Activated CD4-positive, alpha-beta memory T cell treated with anti-CD3 and anti-CD28 coated beads for 36 hours (primary cell): ENCODE data around the gene DNAJB1. TPM values are rescaled to one million over a fixed set of nuclear protein-coding genes. Genes with fewer than 3 reads are reported as not detected.
A peak's percentile ranks its signal among the peaks of the same experiment; 100 is the strongest.
"Not testable (repeated sequence)": the region's sequence is repeated elsewhere in the genome, so short reads cannot be mapped to it uniquely, and the experiment has no call there.

Experiments used
- CTCF ChIA-PET: fragments of 350-600 bp; sonication (Branson Sonifier 250); formaldehyde crosslinking; loops from one replicate; lab custom pipeline; 2021; ENCODE audit warnings: antibody characterized with exemption, inconsistent platforms; lab: Charles Lee
- POLR2A ChIA-PET: fragments of 350-600 bp; sonication (Branson Sonifier 250); formaldehyde crosslinking; loops from one replicate; lab custom pipeline; 2021; ENCODE audit warnings: antibody characterized with exemption; lab: Charles Lee
- DNase-seq: peaks from one replicate; pipeline ENCODE4 v3.0.0-alpha.2; 2020
- H3K27ac Mint-ChIP-seq: one replicate; pipeline ENCODE4 v1.8.0; 2021; ENCODE audit warnings: mixed read lengths
- H3K27me3 Mint-ChIP-seq: one replicate; pipeline ENCODE4 v1.8.0; 2021; ENCODE audit warnings: mixed read lengths
- H3K36me3 Mint-ChIP-seq: one replicate; pipeline ENCODE4 v1.8.0; 2021; ENCODE audit warnings: mixed read lengths
- H3K4me1 Mint-ChIP-seq: one replicate; pipeline ENCODE4 v1.8.0; 2021; ENCODE audit warnings: low read depth, mixed read lengths
- H3K4me3 Mint-ChIP-seq: one replicate; pipeline ENCODE4 v1.8.0; 2021; ENCODE audit warnings: mild to moderate bottlenecking, mixed read lengths
- H3K9me3 Mint-ChIP-seq: one replicate; pipeline ENCODE4 v1.8.0; 2021; ENCODE audit warnings: mixed read lengths
- intact Hi-C: fragments of 100-400 bp; cut with micrococcal nuclease; formaldehyde crosslinking; loops from one replicate; pipeline ENCODE4 v1.15.1; 2023
- total RNA-seq, 2 experiments: library from RNA; stranded (reverse); gene quantifications; one replicate each; pipeline ENCODE4 v1.2.3, GENCODE V29; 2021

Gene DNAJB1
- total RNA-seq, 2 experiments from 2014 or later, result 71.2 to 76.5 TPM

DNA sequence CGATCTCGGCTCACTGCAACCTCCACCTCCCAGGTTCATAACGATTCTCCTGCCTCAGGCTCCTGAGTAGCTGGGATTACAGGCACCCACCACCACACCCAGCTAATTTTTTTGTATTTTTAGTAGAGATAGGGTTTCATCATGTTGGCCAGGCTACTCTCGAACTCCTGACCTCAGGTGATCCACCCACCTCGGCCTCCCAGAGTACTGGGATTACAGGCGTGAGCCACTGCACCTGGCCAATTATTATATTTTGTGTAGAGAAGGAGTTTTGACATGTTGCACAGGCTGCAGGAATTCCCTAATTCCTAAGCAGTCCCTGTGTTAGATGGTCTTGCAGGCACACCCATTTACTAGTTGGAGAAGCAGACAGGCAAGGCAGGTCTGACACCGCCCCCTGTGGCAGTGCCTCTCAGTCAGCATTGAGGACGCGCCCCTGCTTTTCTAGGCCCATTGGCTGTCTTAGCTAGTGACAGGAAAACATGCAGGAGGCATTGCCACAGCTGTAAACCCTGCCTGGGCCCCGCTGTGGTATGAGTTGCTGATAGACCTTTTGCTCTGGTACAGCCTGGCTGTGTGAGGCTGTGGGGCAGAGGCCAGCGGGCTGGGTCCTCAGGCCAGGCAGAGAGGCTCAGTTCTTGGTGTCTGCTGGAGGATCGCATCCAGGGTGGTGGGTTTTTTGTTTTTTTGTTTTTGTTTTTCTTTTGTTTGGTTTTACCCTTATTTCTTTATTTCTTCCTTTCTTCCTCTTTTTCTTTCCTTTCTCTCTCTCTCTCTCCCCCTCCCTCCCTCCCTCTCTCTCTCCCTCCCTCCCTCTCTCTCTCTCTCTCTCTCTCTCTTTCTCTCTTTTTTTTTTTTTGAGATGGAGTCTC lies 33.2 kb upstream of the DNAJB1 start:
- H3K27me3 Mint-ChIP-seq, H3K9me3 Mint-ChIP-seq, POLR2A ChIA-PET, H3K36me3 Mint-ChIP-seq, H3K4me3 Mint-ChIP-seq: not testable (repeated sequence)
- peak; percentile 87 for DNase-seq
- Mint-ChIP-seq H3K27ac (peak overlapping the region; percentile 56), H3K4me1 (peaks cover 46% of the 10 kb centered on the region)
- intact Hi-C loops, result loop anchor here (2.0 kb wide), 1 partner anchor 23 kb away; the partner anchor contains the start of gene TECR
- CTCF ChIA-PET, result interaction anchor here (0.5 to 1.4 kb wide), 8 partner anchors 11 to 135 kb away, joined by 3 to 5 read pairs (median 4); partner anchors contain the start of genes DNAJB1, NDUFB7 and TECR

DNA sequence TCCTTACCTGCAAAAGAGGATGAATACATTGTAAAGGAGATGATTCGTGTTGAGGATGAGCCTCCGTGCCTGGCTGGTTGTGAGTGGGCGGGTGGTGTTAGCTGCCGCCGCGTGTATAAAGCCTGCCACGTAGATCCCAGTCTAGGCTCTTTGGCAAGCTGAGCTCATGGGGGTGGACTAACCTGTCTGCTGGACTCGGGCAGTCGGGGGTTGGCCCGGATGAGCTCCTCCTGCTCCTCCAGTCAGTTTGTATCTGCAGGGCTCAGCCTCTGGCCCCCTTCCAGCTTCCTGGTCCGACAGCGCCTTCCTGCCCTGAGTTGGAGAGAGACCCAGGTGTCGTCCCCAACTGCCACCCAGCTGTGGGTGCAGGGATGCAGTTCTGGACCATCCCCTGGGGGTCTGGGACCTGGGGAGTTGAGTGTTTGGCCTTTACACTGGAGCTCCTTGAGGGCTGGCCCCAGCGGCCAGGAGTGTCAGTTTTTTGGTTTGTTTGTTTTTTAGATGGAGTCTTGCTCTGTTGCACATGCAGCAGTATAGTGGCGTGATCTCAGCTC lies 32.1 kb upstream of the DNAJB1 start:
- no peaks in the 10 kb centered on the region for H3K27me3 Mint-ChIP-seq
- no peak overlapping the region for H3K4me3 Mint-ChIP-seq
- H3K4me1 Mint-ChIP-seq, result peaks cover 39% of the 10 kb centered on the region
- ChIA-PET CTCF (interaction anchor here (0.7 to 1.4 kb wide), 4 partner anchors 21 to 136 kb away, joined by 3 to 4 read pairs (median 3); partner anchors contain the start of gene TECR), POLR2A (no interaction called here)
- H3K27ac Mint-ChIP-seq, result peak overlapping the region; percentile 61
- no peaks in the 10 kb centered on the region for H3K9me3 Mint-ChIP-seq
- no peaks in the 10 kb centered on the region for H3K36me3 Mint-ChIP-seq
- intact Hi-C loops, result loop anchor here (2.0 kb wide), 1 partner anchor 21 kb away; the partner anchor contains the start of gene TECR
- DNase-seq, result no peak

DNA sequence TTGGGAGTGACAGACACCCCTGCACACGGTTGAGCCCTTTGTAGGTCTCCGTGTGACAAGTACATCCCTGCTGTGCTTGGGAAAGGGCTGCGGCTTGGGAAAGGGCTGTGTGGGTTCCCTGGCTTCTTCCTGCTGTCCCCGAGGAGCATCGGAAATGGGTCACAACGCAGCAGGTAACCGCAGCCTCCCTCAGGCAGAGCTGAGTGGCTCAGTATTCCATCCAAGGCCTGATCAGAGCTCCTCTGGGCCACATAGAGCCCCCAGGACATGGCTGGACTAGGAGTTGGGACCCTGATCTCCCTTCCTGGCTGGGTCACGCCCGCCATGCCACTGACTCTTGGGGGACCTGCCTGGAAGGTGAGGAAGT lies 27.5 kb upstream of the DNAJB1 start:
- Mint-ChIP-seq H3K4me3 (no peak overlapping the region), H3K9me3 (no peaks in the 10 kb centered on the region), H3K27me3 (no peaks in the 10 kb centered on the region), H3K4me1 (peaks cover 23% of the 10 kb centered on the region), H3K36me3 (peaks cover 5% of the 10 kb centered on the region), H3K27ac (no peak overlapping the region)
- ChIA-PET CTCF (interaction anchor here (4.5 kb wide), 1 partner anchor 11 kb away, joined by 21 read pairs; no protein-coding TSS in a partner anchor), POLR2A (interaction anchor here (0.7 kb wide), 1 partner anchor 96 kb away, joined by 3 read pairs; no protein-coding TSS in a partner anchor)
- intact Hi-C loops, result no loop called here
- no peak for DNase-seq

DNA sequence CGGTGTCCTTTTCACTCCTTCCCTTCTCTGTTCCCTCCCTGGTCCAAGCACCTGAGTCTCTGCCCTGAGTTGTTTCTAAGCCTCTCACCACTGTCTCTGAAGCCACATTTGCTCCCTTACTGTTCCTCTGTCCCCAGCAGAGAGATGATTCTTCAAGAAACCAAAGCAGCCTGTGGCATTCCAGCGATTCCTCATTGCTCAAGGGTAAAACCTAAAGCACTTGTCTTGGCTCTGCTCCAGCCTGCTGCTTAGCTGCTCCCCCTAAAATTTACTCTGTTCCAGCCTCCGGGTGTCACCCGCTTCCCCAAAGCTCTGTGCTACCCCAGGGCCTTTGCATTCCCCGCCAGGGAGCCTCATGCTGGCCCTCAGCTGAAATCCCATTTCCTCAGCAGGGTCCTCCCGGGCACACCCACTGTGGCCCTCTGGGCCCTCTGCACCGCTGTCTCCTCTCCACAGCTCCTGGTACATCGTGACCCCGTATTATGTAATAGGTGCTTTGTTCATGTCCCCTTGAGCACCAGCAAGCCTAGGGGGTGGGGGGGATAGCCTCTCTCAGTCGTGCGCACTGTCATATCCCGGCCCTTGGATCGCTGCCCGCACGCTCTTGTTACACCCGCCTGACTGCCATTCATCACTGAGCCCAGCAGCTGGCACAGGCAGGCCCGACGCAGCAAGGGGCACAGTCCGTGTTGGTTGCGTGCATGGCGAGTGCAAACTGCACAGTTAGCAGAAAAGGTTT lies 26.9 kb upstream of the DNAJB1 start:
- Mint-ChIP-seq H3K4me3 (no peak overlapping the region), H3K4me1 (peaks cover 17% of the 10 kb centered on the region), H3K27me3 (no peaks in the 10 kb centered on the region), H3K9me3 (no peaks in the 10 kb centered on the region), H3K27ac (peak overlapping the region; percentile 33), H3K36me3 (peaks cover 6% of the 10 kb centered on the region)
- ChIA-PET POLR2A (interaction anchor here (0.7 kb wide), 1 partner anchor 97 kb away, joined by 3 read pairs; no protein-coding TSS in a partner anchor), CTCF (interaction anchor here (4.5 kb wide), 1 partner anchor 11 kb away, joined by 21 read pairs; no protein-coding TSS in a partner anchor)
- intact Hi-C loops, result no loop called here
- DNase-seq, result no peak

DNA sequence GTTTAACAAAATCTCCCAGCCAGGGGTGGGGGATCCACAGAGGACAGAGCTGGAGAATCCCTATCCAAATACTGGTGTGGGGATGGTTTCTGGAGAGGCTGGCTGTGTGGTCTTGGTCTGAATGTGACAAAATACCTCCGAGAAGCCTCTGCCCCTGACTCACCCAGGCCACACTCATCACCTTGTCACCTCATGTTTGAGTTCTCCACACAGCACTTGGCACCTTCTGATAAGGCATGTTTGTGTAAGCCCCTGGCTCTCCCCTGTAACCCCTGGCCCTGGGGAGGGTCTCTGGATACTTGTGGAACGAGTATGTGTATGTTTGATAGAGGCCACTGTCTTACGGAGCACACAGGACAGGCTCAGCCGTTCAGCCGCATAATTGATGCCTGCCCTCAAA lies 25.9 kb upstream of the DNAJB1 start:
- intact Hi-C loops, result no loop called here
- ChIA-PET POLR2A (no interaction called here), CTCF (interaction anchor here (4.5 kb wide), 1 partner anchor 12 kb away, joined by 21 read pairs; no protein-coding TSS in a partner anchor)
- peaks cover 6% of the 10 kb centered on the region for H3K36me3 Mint-ChIP-seq
- H3K27me3 Mint-ChIP-seq, result no peaks in the 10 kb centered on the region
- no peaks in the 10 kb centered on the region for H3K9me3 Mint-ChIP-seq
- peaks cover 21% of the 10 kb centered on the region for H3K4me1 Mint-ChIP-seq
- H3K27ac Mint-ChIP-seq, result no peak overlapping the region
- no peak for DNase-seq
- H3K4me3 Mint-ChIP-seq, result no peak overlapping the region

DNA sequence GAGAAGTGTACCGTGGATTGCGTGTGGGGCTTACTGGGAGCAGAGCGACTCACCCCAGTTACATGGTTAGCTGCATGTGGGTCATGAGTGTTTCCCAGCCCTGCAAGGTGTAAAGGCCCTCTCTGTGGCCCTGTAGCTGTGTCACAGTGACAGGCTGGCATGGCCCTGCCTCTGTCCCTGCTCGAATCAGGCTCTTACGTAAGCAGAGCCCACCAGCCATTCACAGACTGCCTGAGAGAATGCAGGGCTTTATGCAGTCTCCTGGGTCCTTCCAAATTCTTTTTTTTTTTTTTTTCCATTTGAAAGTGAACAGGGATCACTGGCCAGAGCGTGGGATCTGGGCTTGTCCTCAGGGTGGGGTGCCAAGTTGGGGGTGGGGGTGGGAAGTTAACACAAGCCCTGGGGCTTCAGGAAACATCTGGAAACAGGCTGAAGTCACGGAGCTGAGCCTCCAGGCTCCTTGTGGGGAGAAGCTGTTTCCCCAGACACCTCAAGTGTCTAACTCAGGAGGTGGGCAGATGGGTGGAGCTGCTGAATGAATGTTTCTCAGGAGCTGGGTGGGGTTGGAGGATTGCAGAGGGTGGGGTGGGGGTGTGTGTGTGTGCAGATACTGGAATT lies 24.6 kb upstream of the DNAJB1 start:
- no peak overlapping the region for H3K27ac Mint-ChIP-seq
- H3K27me3 Mint-ChIP-seq, result no peaks in the 10 kb centered on the region
- intact Hi-C loops, result no loop called here

DNA sequence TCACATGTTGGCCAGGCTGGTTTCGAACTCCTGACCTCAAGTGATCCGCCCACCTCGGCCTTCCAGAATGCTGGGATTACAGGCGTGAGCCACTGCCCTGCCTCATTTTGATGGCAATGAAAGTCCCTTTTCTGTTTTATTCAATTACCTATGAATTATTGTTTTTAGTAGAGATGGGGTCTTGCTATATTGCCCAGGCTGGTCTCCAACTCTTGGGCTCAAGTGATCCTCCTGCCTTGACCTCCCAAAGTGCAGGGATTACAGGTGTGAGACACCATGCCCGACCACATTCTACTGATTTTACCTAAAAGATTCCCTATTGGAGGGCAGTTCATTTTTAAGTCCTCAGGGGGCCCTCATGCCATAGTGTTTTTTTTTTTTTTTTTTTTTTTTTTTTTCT lies 23.8 kb upstream of the DNAJB1 start:
- CTCF ChIA-PET, result interaction anchor here (1.8 kb wide), 1 partner anchor 15 kb away, joined by 6 read pairs; no protein-coding TSS in a partner anchor
- H3K9me3 Mint-ChIP-seq, intact Hi-C loops, H3K27ac Mint-ChIP-seq, H3K27me3 Mint-ChIP-seq, DNase-seq, H3K4me3 Mint-ChIP-seq, H3K36me3 Mint-ChIP-seq, POLR2A ChIA-PET: not testable (repeated sequence)
- H3K4me1 Mint-ChIP-seq, result peaks cover 24% of the 10 kb centered on the region

More for the DNA sequence above, 24.6 kb upstream of the DNAJB1 start:
- ChIA-PET POLR2A (no interaction called here), CTCF (interaction anchor here (1.8 kb wide), 1 partner anchor 14 kb away, joined by 6 read pairs; no protein-coding TSS in a partner anchor)
- Mint-ChIP-seq H3K4me1 (peaks cover 21% of the 10 kb centered on the region), H3K36me3 (peaks cover 6% of the 10 kb centered on the region), H3K4me3 (no peak overlapping the region), H3K9me3 (no peaks in the 10 kb centered on the region)
- no peak for DNase-seq

DNA sequence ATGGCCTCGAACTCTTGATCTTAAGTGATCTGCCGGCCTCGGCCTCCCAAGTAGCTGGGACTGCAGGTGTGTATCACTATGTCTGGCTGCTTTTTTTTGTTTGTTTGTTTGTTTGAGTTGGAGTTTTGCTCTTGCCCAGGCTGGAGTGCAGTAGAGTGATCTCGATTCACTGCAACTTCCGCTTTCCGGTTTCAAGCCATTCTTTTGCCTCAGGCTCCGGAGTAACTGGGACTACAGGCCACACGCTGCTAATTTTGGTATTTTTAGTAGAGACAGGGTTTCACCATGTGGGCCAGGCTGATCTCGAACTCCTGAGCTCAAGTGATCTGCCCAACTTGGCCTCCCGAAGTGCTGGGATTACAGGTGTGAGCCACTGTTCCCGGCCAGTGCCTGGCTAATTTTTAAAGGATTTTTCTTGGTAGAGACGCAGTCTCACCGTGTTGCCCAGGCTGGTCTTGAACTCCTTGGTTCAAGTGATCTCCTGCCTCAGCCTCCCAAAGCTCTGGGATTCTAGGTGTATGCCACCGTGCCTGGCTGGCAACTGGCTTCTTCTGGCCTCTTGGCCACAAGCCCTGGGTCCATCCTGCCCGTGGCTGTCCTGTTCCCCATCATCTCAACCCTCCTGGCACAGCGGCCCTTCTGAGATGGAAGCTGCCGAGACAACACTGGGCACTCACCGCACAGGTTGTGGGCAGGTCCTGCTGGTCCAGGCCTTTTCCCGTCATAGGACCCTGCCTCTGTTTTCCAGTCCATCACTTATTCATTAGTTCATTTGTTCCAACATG lies 22.7 kb upstream of the DNAJB1 start:
- Mint-ChIP-seq H3K36me3 (peaks cover 6% of the 10 kb centered on the region), H3K4me3 (no peak overlapping the region), H3K27me3 (no peaks in the 10 kb centered on the region), H3K27ac (no peak overlapping the region), H3K9me3 (no peaks in the 10 kb centered on the region), H3K4me1 (peaks cover 30% of the 10 kb centered on the region)
- intact Hi-C loops, result no loop called here
- DNase-seq, result no peak
- ChIA-PET CTCF (interaction anchor here (1.8 kb wide), 1 partner anchor 16 kb away, joined by 6 read pairs; no protein-coding TSS in a partner anchor), POLR2A (no interaction called here)

DNA sequence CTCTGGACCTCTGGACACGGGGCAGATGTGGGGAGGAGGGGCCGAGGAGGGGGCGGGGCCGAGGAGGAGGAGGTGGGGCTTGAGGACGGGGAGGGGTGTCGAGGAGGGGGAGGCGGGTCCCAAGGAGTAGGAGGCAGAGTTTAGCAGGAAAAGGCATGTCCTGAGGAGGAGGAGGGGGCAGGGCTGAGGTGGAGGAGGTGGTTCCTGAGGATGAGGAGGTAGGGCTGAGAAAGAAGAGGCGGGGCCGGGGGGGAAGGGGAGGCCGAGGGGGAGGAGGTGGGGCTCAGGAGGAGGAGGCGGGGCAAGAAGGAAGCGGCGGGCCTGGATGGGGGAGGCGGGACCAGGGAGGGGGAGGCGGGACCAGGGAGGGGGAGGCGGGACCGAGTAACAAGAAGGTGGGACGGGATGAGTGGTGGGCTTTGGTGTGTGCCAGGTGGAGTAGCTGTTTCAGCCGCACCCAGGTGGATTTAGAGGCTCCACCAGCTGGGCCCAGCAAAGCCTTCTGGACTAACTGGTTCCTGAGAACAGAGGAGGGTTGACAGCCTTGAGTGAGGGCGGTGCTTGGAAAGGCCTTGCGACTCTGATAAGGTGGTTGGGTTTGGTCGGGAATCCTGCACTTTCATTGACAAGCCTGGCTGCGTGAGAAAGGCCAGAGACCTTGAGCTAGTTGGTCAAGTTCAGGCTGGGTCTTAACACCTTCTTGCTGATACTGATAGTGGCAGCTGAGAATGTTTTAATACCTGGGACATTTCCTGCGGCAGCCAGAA lies 18.9 kb upstream of the DNAJB1 start:
- Mint-ChIP-seq H3K4me1 (peaks cover 33% of the 10 kb centered on the region), H3K27me3 (no peaks in the 10 kb centered on the region), H3K9me3 (no peaks in the 10 kb centered on the region), H3K4me3 (no peak overlapping the region), H3K27ac (no peak overlapping the region), H3K36me3 (peaks cover 5% of the 10 kb centered on the region)
- ChIA-PET CTCF (interaction anchor here (1.2 to 2.6 kb wide), 3 partner anchors 20 to 37 kb away, joined by 3 to 6 read pairs (median 3); no protein-coding TSS in a partner anchor), POLR2A (interaction anchor here (0.7 kb wide), 1 partner anchor 19 kb away, joined by 4 read pairs; no protein-coding TSS in a partner anchor)
- peak; percentile 72 for DNase-seq
- intact Hi-C loops, result no loop called here

DNA sequence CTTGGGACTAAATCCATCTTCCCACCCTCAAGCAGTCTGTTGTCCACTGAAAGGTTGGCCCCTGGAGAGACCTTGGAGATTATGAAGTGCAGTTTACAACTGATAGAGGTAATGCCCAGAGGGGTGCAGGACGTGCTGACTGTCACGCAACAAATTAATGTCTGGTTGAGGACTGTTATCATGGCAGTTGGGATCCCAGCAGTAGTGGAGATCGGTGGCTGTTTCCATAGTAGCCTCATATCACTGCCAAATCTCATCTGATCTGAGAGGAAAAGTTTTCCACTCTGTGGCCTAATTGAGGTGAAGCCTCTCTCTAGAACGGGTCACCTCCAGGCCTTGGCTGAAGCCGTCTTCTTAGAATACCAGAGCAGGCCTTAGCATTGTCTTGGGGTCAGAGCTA lies 15.3 kb upstream of the DNAJB1 start:
- DNase-seq, result no peak
- intact Hi-C loops, result no loop called here
- Mint-ChIP-seq H3K36me3 (peaks cover 7% of the 10 kb centered on the region), H3K27me3 (no peaks in the 10 kb centered on the region), H3K4me1 (peaks cover 39% of the 10 kb centered on the region), H3K4me3 (no peak overlapping the region), H3K27ac (no peak overlapping the region), H3K9me3 (no peaks in the 10 kb centered on the region)
- ChIA-PET POLR2A (no interaction called here), CTCF (interaction anchor here (1.0 kb wide), 1 partner anchor 38 kb away, joined by 3 read pairs; the partner anchor contains the start of gene NDUFB7)
